Panc1 (cell line): Measurements from ENCODE around the gene TRIM41. TPM values are rescaled to one million over a fixed set of nuclear protein-coding genes. Genes with fewer than 3 reads are reported as not detected.

Experiments used
- ATAC-seq: fragments of 200-7000 bp; cut with Tn5 transposase; 2 replicates; pipeline ENCODE4 v1.9.1; 2020; ENCODE audit warnings: mild to moderate bottlenecking, moderate library complexity
- BruUV-seq: library from RNA; stranded (reverse); fragments of 400-500 nt; replicated peaks from 2 replicates; lab custom pipeline; 2021; lab: Mats Ljungman, UMichigan
- CTCF ChIA-PET: fragments of 300-600 bp; sonication (Branson Sonifier 250); formaldehyde crosslinking; loops from one replicate; lab custom pipeline; 2022; ENCODE audit warnings: antibody characterized with exemption; lab: Charles Lee
- POLR2A ChIA-PET: fragments of 300-600 bp; sonication (Branson Sonifier 250); formaldehyde crosslinking; loops from one replicate; lab custom pipeline; 2022; ENCODE audit warnings: antibody characterized with exemption; lab: Charles Lee
- DNase-seq: peaks from one replicate; pipeline ENCODE4 v3.0.0-alpha.2; 2010; ENCODE audit warnings: low read depth, low spot score
- H3K27ac ChIP-seq: 2 replicates; pipeline ENCODE4 v1.5.1; 2011; ENCODE audit warnings: mild to moderate bottlenecking, low read length, inconsistent platforms
- H3K27me3 ChIP-seq: fragments of 200-500 bp; sonication (Bioruptor generic); 2 replicates; pipeline ENCODE4 v1.6.0; 2014; ENCODE audit warnings: low read length, inconsistent platforms; ENCODE audit not compliant: control insufficient read depth, insufficient read depth
- H3K36me3 ChIP-seq: fragments of 200-500 bp; sonication (Bioruptor generic); 2 replicates; pipeline ENCODE4 v1.5.1; 2014; ENCODE audit warnings: inconsistent platforms, mild to moderate bottlenecking, low read length, moderate library complexity; ENCODE audit not compliant: control insufficient read depth, insufficient read depth
- H3K4me1 ChIP-seq: 2 replicates; pipeline ENCODE4 v1.5.1; 2011; ENCODE audit warnings: inconsistent platforms, mild to moderate bottlenecking, low read length, moderate library complexity; ENCODE audit not compliant: control insufficient read depth, insufficient read depth
- H3K4me3 ChIP-seq, 2 experiments: 2 replicates each; pipeline ENCODE4 v1.5.1; 2011 to 2012; ENCODE audit warnings: low read depth in 2 of 2, low read length in 2 of 2, mild to moderate bottlenecking in 2 of 2, inconsistent platforms in 1 of 2, moderate library complexity in 1 of 2
- H3K9me3 ChIP-seq: fragments of 200-500 bp; sonication (Bioruptor generic); 2 replicates; pipeline ENCODE4 v1.5.1; 2014; ENCODE audit warnings: low read depth, mild to moderate bottlenecking, inconsistent platforms, low read length, moderate library complexity; ENCODE audit not compliant: control insufficient read depth, insufficient read depth
- POLR2AphosphoS5 ChIP-seq: IDR thresholded peaks from 2 replicates; pipeline ENCODE4 v1.6.1; 2012; ENCODE audit warnings: mild to moderate bottlenecking, low read depth, low read length, moderate library complexity
- SIN3A ChIP-seq: IDR thresholded peaks from 2 replicates; pipeline ENCODE4 v1.6.1; 2012; ENCODE audit warnings: low read depth, mild to moderate bottlenecking, low read length, moderate library complexity, borderline replicate concordance; ENCODE audit not compliant: insufficient read depth
- TCF7L2 ChIP-seq: IDR thresholded peaks from 2 replicates; pipeline ENCODE4 v1.6.1; 2011; ENCODE audit warnings: mild to moderate bottlenecking, low read depth, low read length, inconsistent platforms
- in situ Hi-C: cut with HindIII; loops from 2 replicates; pipeline ENCODE4 v1.10.0; 2016; ENCODE audit warnings: low sequenced_read_pairs, low pct_unique_long_range_greater_than_20kb
- intact Hi-C: fragments of 100-400 bp; cut with micrococcal nuclease; formaldehyde crosslinking; loops from one replicate; pipeline ENCODE4 v1.10.0; 2022; ENCODE audit not compliant: unreplicated experiment
- total RNA-seq: library from RNA; stranded (reverse); gene quantifications from one replicate; pipeline ENCODE4 v1.2.1, GENCODE V29; 2021; ENCODE audit not compliant: unreplicated experiment
- TF ChIP-seq, protein P1 (sequence below), 2 experiments: IDR thresholded peaks; 2 replicates each; pipeline ENCODE4 v1.6.1; 2011 to 2012; ENCODE audit warnings: low read depth in 2 of 2, control low read depth in 1 of 2, low read length in 1 of 2, mild to moderate bottlenecking in 1 of 2, moderate library complexity in 1 of 2; ENCODE audit not compliant: insufficient read depth in 1 of 2
- TF ChIP-seq, protein P2 (sequence below): fragments of 450-650 bp; IDR thresholded peaks from 2 replicates; pipeline ENCODE4 v1.5.1; 2017; ENCODE audit warnings: mild to moderate bottlenecking

TRIM41 gene
- total RNA-seq, 1 experiment from 2014 or later = 58.3 TPM

DNA sequence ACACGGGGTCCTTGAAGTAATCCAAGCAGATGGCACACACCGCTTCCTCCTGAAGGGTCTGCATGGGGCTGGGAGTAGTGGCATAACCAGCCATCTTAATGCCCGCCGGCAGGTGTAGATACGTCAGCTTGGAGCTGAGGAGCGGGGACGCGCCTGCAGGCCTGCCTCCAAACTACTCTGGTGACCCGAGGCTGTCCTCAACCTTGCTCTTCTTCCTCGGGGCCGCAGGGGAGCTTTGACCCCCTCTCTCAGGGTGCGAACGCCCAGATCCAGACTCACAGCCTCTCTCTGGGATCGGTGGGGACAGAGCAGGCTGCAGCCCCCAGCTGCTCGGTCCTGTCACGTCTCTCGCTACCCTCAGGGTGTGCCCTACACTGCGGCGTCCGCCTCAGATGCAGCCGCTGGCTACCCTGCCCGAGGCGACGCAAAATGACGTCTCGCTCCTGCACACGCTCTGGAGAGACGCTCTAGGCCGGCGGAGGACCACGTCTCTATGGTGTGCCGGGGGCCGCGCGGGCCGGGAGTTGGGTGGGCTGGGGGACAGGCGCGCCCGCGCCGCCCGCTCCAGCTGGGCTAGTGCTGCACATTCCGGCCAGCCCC is 37.7 kb downstream of the TRIM41 start, which contains the start of gene TRIM52:
Gene TRIM52 (minus strand): TSS at position 424 of the 600 bp plus-strand sequence. CDS start 330 bp downstream, at position 94.
- ChIA-PET POLR2A (interaction anchor here (0.5 to 1.3 kb wide), 2 partner anchors 8 to 15 kb away, joined by 3 to 5 read pairs; no protein-coding TSS in a partner anchor), CTCF (no interaction called here)
- H3K27me3 ChIP-seq = no peaks in the 10 kb centered on the region
- TF ChIP-seq SIN3A (peak; percentile 78; the same call in 1 of the 2 replicates), POLR2AphosphoS5 (peak; percentile 64; the same call in 1 of the 2 replicates), TCF7L2 (peak; percentile 92)
- TF ChIP-seq, protein P1, sequence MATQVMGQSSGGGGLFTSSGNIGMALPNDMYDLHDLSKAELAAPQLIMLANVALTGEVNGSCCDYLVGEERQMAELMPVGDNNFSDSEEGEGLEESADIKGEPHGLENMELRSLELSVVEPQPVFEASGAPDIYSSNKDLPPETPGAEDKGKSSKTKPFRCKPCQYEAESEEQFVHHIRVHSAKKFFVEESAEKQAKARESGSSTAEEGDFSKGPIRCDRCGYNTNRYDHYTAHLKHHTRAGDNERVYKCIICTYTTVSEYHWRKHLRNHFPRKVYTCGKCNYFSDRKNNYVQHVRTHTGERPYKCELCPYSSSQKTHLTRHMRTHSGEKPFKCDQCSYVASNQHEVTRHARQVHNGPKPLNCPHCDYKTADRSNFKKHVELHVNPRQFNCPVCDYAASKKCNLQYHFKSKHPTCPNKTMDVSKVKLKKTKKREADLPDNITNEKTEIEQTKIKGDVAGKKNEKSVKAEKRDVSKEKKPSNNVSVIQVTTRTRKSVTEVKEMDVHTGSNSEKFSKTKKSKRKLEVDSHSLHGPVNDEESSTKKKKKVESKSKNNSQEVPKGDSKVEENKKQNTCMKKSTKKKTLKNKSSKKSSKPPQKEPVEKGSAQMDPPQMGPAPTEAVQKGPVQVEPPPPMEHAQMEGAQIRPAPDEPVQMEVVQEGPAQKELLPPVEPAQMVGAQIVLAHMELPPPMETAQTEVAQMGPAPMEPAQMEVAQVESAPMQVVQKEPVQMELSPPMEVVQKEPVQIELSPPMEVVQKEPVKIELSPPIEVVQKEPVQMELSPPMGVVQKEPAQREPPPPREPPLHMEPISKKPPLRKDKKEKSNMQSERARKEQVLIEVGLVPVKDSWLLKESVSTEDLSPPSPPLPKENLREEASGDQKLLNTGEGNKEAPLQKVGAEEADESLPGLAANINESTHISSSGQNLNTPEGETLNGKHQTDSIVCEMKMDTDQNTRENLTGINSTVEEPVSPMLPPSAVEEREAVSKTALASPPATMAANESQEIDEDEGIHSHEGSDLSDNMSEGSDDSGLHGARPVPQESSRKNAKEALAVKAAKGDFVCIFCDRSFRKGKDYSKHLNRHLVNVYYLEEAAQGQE (IDR thresholded peaks at IDR 0.05; ENCODE audit: insufficient read depth in 1 of 2, low read depth in 2 of 2, low read length in 1 of 2) = peak in 1 of 2 experiments; percentile 26; a peak in 1 of 4 replicates
- TF ChIP-seq, protein P2, sequence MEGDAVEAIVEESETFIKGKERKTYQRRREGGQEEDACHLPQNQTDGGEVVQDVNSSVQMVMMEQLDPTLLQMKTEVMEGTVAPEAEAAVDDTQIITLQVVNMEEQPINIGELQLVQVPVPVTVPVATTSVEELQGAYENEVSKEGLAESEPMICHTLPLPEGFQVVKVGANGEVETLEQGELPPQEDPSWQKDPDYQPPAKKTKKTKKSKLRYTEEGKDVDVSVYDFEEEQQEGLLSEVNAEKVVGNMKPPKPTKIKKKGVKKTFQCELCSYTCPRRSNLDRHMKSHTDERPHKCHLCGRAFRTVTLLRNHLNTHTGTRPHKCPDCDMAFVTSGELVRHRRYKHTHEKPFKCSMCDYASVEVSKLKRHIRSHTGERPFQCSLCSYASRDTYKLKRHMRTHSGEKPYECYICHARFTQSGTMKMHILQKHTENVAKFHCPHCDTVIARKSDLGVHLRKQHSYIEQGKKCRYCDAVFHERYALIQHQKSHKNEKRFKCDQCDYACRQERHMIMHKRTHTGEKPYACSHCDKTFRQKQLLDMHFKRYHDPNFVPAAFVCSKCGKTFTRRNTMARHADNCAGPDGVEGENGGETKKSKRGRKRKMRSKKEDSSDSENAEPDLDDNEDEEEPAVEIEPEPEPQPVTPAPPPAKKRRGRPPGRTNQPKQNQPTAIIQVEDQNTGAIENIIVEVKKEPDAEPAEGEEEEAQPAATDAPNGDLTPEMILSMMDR = no peak
- BruUV-seq = no TSS peak
- intact Hi-C loops = no loop called here
- H3K27ac ChIP-seq = peak within 1 kb of the TSS; percentile 90
- H3K4me1 ChIP-seq = peaks cover 19% of the 10 kb centered on the region
- ATAC-seq (peak; percentile 89), DNase-seq (no peak)
- peak within 1 kb of the TSS; percentile 71 to 78 for H3K4me3 ChIP-seq
- no peaks in the 10 kb centered on the region for H3K9me3 ChIP-seq
- peaks cover 4% of the 10 kb centered on the region for H3K36me3 ChIP-seq
- in situ Hi-C loops = no loop called here

DNA sequence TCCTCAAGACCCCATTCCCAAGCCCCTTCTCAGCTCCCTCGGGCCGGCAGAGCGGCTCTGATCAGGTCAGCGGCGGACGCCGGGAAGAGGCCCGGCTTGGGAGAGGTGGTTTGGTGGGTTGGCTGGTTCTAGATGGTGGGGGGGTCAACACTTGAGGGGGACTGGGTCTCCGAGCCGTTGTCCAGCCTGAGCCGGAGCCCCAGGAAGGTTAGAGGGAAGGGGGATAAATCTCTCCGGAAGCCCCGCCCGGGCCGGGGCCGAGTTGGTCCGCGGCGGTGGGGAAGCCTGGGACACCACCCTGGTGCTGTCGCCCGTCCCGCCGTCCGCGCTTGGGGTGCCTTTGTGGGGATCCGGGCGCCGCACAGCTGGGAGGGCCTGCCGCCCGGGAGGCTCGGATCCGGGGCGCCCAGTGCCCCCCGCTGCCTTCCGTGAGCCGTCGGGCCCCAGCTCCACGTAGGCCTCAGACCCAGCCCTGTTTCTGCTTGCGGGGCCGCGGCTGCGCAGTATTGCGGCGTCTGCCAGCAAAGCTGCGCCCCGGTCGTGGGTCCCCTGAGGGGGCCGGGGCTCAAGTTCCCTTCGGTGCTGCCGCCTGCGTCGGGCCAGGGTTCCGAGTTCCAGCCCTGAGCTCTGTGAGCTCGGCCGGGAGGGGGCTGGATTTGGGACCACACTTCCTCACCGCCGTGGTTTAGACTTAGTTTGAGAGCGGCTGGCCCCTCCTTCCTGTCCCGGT is 38.4 kb downstream of the TRIM41 start:
- CTCF ChIA-PET = no interaction called here
- DNase-seq (no peak), ATAC-seq (peak; percentile 82)
- TF ChIP-seq POLR2AphosphoS5 (peak; percentile 93), TCF7L2 (no peak), SIN3A (peak; percentile 55; the same call in 1 of the 2 replicates)
- TF ChIP-seq, protein P1 (IDR thresholded peaks at IDR 0.05; ENCODE audit: insufficient read depth in 1 of 2, low read depth in 2 of 2, low read length in 1 of 2) = no peak
- TF ChIP-seq, protein P2 = no peak
- no peaks in the 10 kb centered on the region for H3K27me3 ChIP-seq
- no TSS peak for BruUV-seq
- no peaks in the 10 kb centered on the region for H3K9me3 ChIP-seq
- in situ Hi-C loops = no loop called here
- H3K36me3 ChIP-seq = peaks cover 3% of the 10 kb centered on the region
- H3K27ac ChIP-seq = peak overlapping the region; percentile 90
- peak overlapping the region; percentile 71 to 78 for H3K4me3 ChIP-seq
- POLR2A ChIA-PET = interaction anchor here (0.5 kb wide), 1 partner anchor 9 kb away, joined by 5 read pairs; no protein-coding TSS in a partner anchor
- intact Hi-C loops = no loop called here
- peaks cover 15% of the 10 kb centered on the region for H3K4me1 ChIP-seq
